NCI-H510A (cell line): ENCODE measurements around the gene NPEPL1.
"Not testable (repeated sequence)": the region's sequence is repeated elsewhere in the genome, so short reads cannot be mapped to it uniquely, and the experiment has no call there.

Experiments used
- DNase-seq: peaks from one replicate; lab custom pipeline; 2025; lab: John Stamatoyannopoulos, UW

Gene NPEPL1, protein sequence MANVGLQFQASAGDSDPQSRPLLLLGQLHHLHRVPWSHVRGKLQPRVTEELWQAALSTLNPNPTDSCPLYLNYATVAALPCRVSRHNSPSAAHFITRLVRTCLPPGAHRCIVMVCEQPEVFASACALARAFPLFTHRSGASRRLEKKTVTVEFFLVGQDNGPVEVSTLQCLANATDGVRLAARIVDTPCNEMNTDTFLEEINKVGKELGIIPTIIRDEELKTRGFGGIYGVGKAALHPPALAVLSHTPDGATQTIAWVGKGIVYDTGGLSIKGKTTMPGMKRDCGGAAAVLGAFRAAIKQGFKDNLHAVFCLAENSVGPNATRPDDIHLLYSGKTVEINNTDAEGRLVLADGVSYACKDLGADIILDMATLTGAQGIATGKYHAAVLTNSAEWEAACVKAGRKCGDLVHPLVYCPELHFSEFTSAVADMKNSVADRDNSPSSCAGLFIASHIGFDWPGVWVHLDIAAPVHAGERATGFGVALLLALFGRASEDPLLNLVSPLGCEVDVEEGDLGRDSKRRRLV

DNA sequence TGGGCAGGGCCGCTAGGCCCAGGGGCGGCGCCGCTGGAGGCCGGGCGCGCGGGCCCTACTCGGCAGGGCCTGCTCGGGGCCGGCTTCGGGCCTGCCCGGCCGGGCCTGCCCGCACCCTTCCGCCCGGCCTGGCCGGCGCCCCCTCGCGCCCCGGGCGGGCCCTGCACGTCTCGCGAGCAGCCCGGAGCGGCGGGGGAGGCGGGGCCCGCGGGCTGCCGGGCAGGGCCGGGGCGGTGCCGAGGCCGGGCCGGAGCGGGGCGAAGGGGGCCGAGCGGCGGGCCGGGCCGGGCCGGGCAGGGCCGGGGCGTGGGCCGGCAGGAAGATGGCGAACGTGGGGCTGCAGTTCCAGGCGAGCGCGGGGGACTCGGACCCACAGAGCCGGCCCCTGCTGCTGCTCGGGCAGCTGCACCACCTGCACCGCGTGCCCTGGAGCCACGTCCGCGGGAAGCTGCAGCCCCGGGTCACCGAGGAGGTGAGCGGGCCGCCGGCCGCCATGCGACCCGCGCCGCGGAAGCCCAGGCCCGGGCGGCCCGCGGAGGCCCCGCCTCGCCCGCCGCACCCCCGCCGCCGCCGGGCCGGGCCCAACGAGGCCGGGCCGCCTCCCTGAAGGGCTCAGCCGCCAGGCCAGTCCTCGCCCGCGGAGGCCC is at the start of gene NPEPL1:
Gene NPEPL1, plus strand, starts transcription at position 222 of the 647 bp plus-strand sequence. Its CDS starts 101 bp downstream, at position 323.
- DNase-seq, result peak; percentile 34

DNA sequence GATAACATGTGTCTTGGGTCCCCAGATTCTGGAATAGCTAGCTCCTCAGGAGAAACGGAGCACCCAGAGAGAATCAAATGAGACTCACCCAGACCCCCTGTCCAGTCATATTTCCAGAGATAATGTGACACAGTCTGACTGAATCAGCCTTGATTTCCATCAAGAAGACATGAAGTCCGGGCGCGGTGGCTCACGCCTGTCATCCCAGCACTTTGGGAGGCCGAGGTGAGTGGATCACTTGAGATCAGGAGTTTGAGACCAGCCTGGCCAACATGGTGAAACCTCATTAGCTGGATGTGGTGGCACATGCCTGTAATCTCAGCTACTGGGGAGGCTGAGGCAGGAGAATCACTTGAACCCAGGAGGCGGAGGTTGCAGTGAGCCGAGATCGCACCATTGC is 49.7 kb upstream of the NPEPL1 start:
- not testable (repeated sequence) for DNase-seq

- no peak for DNase-seq
These were observed 47.1 kb upstream of the NPEPL1 start for GRCh38 chr20:58645412-58645968.

DNA sequence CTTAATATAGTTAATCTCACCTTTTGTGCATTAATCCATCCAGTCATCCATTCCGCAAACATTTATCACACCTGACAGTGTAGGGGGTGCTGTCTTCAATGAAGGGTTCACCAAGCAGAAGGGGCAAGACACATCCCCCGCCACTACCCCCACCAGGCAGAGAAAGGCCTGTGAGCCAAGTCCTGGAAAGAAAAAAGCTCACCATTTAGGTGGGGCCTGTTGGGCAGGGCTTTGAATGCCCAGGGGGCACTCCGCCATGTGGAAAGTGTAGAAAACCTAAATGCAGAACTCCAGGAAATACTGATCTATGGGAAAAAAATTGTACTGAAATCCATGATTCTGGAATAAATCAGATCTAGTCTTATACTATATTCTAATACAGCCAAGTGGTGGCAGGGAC is 46.3 kb upstream of the NPEPL1 start:
- DNase-seq, result no peak

DNA sequence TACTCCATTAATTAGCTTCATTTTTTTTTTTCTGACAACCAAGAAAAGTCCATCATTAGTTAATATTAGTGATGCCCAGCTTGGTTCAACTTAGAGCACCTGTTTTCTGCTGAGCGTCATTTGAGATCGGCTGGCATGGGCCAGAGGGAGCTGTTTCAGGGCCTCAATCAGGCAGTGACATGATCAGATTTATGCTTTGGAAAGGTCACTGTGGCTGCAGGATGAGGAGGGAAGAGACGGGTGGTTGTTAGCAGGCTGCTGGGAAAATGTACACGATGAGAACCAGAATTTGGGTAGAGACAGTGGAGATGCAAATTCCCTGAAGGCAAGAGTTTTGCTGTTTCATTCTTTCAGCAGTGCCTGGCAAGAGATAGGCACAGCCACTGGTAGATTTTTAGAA is 45.9 kb upstream of the NPEPL1 start:
- no peak for DNase-seq

- no peak for DNase-seq
These were observed 45.3 kb upstream of the NPEPL1 start for GRCh38 chr20:58647162-58647795.

- DNase-seq, result no peak
These were observed 44.7 kb upstream of the NPEPL1 start for GRCh38 chr20:58647796-58648501.

DNA sequence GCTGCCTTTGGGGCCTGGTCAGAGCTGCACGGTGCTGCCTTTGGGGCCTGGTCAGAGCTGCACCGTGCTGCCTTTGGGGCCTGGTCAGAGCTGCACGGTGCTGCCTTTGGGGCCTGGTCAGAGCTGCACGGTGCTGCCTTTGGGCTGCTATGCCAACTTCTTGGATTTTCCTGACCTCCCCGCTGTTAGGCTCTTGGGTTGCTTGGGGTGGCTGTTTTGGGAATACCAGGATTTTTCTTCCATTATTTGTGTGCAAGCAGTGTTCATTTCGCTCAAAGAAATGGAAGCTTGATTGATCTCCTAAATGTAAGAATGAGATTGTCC is 44.1 kb upstream of the NPEPL1 start:
- not testable (repeated sequence) for DNase-seq

DNA sequence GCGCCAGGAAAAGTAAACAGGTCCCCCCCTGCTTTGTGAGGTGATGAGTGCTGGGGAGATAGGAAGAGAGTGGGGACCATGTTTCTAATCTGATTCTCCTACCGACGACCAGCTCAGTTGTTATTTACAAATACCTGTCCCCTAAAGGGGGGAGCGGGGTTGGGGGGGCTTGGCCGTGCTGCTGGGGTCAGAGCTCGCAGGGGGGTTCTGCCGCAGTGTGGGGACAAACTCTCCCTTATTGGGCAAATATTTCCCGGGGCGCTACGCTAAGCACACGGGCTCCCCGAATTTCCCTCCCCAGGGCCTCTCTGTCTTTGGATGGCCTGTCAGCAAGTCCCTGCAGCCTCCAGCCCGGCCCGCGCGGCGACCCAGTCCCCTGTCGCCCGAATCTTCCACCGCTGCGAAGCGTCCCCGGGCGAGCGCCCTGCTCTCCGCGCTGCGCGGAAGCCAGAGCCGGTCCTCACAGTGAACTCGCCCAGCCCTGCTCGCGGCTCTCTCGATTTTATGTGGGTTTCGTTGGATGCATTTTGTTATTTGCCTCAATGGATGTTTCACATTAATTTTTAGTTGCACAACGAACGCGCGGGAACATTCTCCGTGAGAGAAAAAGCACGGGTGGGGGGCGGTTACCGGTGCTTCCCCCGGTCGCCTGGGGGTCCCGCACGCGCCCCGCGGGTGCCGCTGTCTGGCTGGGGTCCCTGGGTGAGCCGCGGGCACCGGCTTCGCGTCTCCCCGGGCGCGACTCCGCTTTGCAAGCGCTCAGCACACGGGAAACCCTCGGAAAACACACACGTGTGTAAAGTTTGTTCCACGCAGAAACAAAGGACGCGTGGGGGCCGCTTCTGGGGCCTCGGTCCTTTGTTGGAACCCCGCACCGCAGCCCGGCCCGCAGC is 43.1 kb upstream of the NPEPL1 start:
- no peak for DNase-seq

DNA sequence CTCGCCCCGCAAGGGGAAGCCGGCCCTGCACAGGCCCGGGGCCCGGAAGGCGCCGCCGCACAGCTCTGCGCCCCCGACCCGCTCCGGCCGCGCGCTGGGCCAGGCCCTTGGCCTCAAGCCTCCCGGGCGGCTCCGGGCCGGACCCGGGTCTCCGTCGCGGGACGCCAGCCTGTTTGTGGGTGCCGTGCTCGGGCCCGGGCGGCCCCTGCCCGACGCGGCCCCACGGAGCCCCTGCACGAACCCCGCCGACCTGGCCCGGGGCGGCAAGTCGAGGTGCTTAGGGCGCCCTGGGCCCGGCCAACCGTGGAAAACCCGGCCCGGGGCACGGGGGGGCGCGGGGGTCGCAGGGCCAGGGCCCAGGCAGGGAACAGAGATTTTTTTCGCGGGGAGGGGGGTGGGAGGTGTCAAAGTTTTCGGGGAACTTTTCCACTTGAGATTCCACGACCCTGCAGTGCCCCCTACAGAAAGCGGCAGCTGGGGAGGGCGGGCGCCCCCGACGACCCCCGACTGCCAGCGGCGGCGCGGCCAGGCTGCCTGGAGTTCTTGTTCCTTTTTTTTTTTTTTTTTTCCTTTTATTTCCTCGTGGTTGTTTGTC is 42.3 kb upstream of the NPEPL1 start:
- DNase-seq, result no peak

DNA sequence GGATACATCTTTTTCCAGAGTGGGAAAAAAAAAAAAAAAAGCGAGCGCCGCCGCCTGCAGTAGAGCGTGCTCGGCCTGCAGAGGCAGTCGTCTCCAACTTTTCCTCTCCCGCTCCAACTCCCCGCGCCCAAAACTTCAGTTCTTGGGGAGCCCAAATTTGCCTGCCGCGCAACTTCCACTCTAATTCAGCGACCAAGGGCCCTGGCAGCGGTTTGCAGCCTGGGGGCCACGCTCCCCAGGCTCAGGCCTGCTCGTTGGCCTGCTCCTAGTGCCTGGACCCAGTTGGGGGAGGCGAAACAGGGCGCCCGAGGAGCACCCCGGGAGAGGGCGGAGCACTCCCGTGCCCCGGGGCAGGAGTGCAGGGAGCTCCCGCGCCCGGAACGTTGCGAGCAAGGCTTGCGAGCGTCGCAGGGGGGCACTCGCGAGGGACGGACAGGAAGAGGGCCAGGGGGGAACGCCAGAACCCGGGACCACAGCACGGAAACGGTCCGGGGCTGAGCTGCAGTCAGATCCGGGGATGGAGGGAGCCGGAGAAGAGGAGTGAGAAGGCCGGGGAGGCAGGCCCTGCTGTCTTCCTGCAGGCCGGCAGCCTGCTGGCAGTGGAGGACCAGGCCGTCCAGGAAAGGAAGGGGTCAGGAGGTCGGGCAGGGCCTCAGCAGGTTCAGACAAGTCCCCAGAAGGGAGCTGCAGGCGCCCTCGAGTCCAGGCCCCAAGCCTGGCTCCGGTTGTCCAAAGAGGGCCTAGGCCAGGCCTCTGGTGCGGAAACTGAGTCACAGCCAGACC is 41.6 kb upstream of the NPEPL1 start, which contains the start of gene STX16:
Gene STX16, plus strand, starts transcription at position 508 of the 783 bp plus-strand sequence. CDS start 724 bp downstream, outside the sequence.
- peak; percentile 81 for DNase-seq

- no peak for DNase-seq
These were observed 41.0 kb upstream of the NPEPL1 start for GRCh38 chr20:58651559-58651945.

DNA sequence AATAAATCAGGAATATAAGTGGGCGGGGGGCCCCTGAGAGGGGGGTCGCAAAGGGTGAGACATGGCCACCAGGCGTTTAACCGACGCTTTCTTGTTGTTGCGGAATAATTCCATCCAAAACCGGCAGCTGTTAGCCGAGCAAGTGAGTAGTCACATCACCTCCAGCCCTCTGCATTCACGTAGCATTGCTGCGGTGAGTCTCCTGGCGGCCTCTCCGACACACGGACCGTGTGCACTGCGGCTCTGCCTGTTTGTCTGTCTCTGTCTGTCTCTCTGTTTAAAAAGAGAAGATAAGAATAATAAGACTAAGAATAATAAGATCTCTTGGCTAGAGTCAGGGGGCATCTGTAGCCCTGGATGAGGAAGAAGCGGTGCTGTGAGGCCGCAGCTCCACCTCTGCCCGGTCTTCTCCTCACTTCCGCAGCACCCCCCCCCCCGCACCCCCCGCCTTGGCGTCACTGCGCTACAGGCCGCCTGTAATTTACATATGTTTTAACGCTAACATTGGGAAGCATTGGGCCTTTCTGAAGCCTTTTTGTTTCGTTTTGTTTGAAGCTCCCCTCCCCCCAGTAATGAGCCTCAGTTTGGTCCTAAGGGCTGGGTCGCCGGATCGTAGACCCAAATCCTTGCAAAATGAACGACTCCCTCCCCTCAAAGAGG is 40.5 kb upstream of the NPEPL1 start:
- no peak for DNase-seq

DNA sequence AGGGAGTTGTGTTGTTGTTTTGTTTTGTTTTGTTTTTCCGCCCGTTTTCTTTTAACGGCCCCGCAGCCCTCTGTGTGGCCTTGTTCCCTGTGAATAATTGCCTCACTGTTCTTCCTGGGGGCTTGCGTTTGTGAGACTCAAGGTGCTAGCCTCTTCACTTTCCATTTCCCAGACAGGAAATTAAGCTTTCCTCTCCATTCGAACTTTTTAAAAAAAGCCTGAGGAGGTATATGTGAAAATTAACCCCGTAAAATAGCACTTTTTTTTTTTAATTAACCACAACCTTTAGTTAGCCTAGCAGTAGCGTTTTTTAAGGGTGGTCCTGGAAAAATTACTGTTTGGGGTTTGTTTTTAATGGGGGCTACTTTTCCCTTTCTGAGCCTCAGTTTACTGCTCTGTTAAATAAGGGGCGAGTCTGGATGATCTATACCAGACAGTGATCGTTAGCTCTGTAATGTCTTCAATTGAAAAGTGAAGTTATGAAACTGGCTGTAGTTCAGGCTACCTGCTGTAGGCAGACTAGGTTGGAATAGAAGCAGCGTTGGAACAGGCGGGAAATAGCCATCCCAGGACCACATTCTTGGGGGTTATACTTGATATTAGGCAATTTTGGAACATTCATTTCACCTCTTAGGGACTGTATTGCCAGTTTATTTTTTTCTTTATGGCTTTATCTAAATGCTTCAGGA is 39.9 kb upstream of the NPEPL1 start:
- DNase-seq, result no peak

DNA sequence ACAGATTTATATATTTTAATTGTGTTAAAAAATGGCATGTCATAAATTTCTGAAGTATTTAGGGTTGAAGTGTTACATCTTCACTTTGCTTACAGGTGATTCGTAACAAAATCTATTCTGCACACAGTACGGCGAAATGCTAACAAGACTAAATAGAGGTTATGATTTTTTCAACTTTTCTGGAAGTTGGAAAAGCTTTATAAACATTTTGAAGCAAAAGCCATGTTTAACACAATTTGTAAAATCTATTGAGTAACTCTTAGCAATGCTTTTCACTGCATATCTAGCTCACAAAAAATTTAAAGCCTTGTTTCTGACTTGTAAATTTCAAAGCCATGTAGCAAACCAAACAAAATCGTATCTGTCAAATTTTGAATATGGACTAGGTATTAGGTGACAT is 38.3 kb upstream of the NPEPL1 start:
- no peak for DNase-seq

DNA sequence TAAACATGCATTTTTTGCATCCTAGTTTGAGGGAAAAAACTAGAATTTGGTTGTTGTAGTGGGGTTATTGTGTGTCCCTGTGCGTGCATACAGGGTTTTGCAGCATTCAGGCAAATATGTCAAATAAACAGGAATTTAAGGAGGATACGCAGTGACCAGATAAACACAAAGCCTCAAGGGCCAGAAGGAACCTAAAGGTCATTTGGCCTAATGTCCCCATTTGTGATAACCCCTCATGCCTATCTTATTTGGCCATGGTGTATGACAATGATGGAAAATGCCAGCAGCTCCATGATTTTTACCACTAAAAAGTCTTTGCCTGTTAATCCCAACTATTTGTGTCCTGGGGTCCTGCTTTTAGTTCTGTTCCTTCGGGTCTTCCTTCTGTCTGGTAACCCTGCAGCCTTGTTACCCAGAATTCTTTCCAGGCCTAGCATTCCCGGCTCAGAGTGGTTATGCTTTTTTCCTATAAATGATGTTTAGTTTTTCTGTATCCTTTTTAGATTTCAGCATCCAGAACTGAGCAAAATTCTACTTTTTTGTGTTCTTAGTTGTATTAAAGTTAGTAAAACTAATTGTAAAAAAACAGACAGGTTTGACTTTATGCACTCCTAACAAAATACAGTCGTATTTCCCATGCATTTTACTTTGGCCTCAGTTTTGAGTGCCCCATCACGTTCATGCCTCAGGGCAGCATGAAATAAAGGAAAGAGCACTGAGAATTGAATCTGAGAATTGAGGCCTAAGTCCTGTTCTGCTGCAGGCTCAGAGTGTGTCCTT is 37.1 kb upstream of the NPEPL1 start:
- no peak for DNase-seq

DNA sequence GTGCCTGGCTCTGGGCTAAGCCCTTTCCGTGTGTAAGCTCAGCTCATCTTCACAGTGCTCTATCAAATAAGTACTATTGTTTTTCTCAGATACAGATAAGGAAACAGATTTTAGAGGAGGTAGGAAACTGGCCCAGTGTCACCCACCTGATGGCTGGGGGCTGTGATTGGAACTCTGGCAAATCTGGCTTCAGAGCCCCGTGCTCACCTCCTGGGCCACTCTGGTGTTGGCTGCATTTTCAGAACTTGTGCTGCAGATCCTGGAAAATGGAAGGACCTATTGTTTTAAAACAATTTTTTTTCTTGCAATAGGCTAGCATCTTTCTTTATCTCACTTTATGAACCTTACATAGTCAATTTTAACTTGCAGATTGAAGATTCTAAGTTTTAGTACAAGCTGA is 35.8 kb upstream of the NPEPL1 start:
- no peak for DNase-seq

GRCh38 chr20:58657262-58657661 is 35.3 kb upstream of the NPEPL1 start:
- DNase-seq, result no peak
